K562 (cell line): ENCODE measurements around the gene ELMO1. TPM values are rescaled to one million over a fixed set of nuclear protein-coding genes. Genes with fewer than 3 reads are reported as not detected.

ENCODE experiments used
- ATAC-seq: fragments of 200-7000 bp; cut with Tn5 transposase; 3 replicates; pipeline ENCODE4 v1.9.1; 2020; ENCODE audit warnings: moderate library complexity
- BruUV-seq: library from RNA; stranded (reverse); fragments of 400-500 nt; replicated peaks from 2 replicates; lab custom pipeline; 2021; lab: Mats Ljungman, UMichigan
- CTCF ChIA-PET: fragments of 300-600 bp; formaldehyde crosslinking; extraction: SDS; loops from one replicate; lab custom pipeline; 2021; ENCODE audit warnings: low intra/inter-chr PET ratio; lab: Yijun Ruan, JAX
- POLR2A ChIA-PET: fragments of 300-600, 350-650 bp; sonication (Branson Sonifier 250); formaldehyde crosslinking; extraction: SDS; loops from one replicate; lab custom pipeline; 2021; ENCODE audit warnings: antibody characterized with exemption, inconsistent platforms; lab: Yijun Ruan, JAX
- DNase-seq, 4 experiments: peaks; one replicate each; pipeline versions ENCODE4 v3.0.0 to v3.0.0-alpha.2; 2011 to 2018; ENCODE audit warnings: low spot score in 3 of 4, mixed read lengths in 3 of 4; ENCODE audit errors: extremely low read depth in 1 of 4
- FAIRE-seq: peaks from 2 replicates; lab custom pipeline; 2011; peaks lifted over from hg19 to GRCh38; lab: Jason Lieb, UNC
- H2AFZ ChIP-seq: 2 replicates; pipeline ENCODE4 v1.6.0; 2011; ENCODE audit warnings: low read depth, low read length, control low read depth, inconsistent platforms
- H3K27ac ChIP-seq: fragments of 200-600 bp; 3 replicates; pipeline ENCODE4 v1.8.0; 2011; ENCODE audit warnings: low read depth, mild to moderate bottlenecking, control low read depth, inconsistent platforms, low read length, moderate library complexity, mixed read lengths; ENCODE audit errors: extremely low read depth
- H3K27me3 ChIP-seq, 2 experiments: fragments of 300-600 bp in 1 of 2; 2 replicates in 1 of 2; 3 replicates in 1 of 2; pipeline versions ENCODE4 v1.6.0 to v1.8.0; 2011; ENCODE audit warnings: inconsistent platforms in 2 of 2, low read length in 2 of 2, mild to moderate bottlenecking in 1 of 2, mixed read lengths in 1 of 2, moderate library complexity in 1 of 2; ENCODE audit not compliant: control insufficient read depth in 2 of 2, insufficient read depth in 2 of 2
- H3K36me3 ChIP-seq: fragments of 300-600 bp; 3 replicates; pipeline ENCODE4 v1.8.0; 2011; ENCODE audit warnings: mild to moderate bottlenecking, low read length, inconsistent platforms; ENCODE audit not compliant: control insufficient read depth, insufficient read depth
- H3K4me1 ChIP-seq, 2 experiments: fragments of 200-600 bp in 1 of 2; replicated peaks in 1 of 2; 2 replicates in 1 of 2; 3 replicates in 1 of 2; pipeline versions ENCODE4 v1.5.1 to v1.8.0; 2011; ENCODE audit warnings: inconsistent platforms in 2 of 2, low read length in 2 of 2, mild to moderate bottlenecking in 1 of 2, mixed read lengths in 1 of 2, moderate library complexity in 1 of 2; ENCODE audit not compliant: control insufficient read depth in 2 of 2, insufficient read depth in 2 of 2
- H3K4me2 ChIP-seq: 2 replicates; pipeline ENCODE4 v1.6.1; 2011; ENCODE audit warnings: low read length, control low read depth, inconsistent platforms, mixed read lengths; ENCODE audit not compliant: insufficient read depth
- H3K4me3 ChIP-seq: fragments of 200-600 bp; sonication (generic), shearing (Covaris generic); 2 replicates; pipeline ENCODE4 v1.5.1; 2016; ENCODE audit warnings: control low read depth, inconsistent platforms
- H3K79me2 ChIP-seq: fragments of 200-600 bp; 3 replicates; pipeline ENCODE4 v1.8.0; 2011; ENCODE audit warnings: low read length, inconsistent platforms; ENCODE audit not compliant: control insufficient read depth, insufficient read depth
- H3K9ac ChIP-seq, 2 experiments: 2 replicates each; pipeline versions ENCODE4 v1.6.0 to v1.6.1; 2011; ENCODE audit warnings: low read depth in 2 of 2, low read length in 2 of 2, control low read depth in 1 of 2, inconsistent platforms in 1 of 2, mild to moderate bottlenecking in 1 of 2, mixed read lengths in 1 of 2; ENCODE audit not compliant: insufficient read depth in 1 of 2
- H3K9me1 ChIP-seq: one replicate; pipeline ENCODE4 v1.6.0; 2011; ENCODE audit warnings: inconsistent platforms, mild to moderate bottlenecking, low read length, moderate library complexity; ENCODE audit not compliant: control insufficient read depth, insufficient read depth
- H3K9me3 ChIP-seq: replicated peaks from 2 replicates; pipeline ENCODE4 v1.5.1; 2011; ENCODE audit warnings: low read depth, low read length, inconsistent platforms; ENCODE audit not compliant: control insufficient read depth, insufficient read depth
- H4K20me1 ChIP-seq: replicated peaks from 2 replicates; pipeline ENCODE4 v1.6.1; 2011; ENCODE audit warnings: low read length, inconsistent platforms, mixed read lengths; ENCODE audit not compliant: control insufficient read depth, insufficient read depth
- ARHGAP35 ChIP-seq: fragments of 450-650 bp; IDR thresholded peaks from 2 replicates; pipeline ENCODE4 v1.6.1; 2018; ENCODE audit not compliant: partially characterized antibody
- CTCFL ChIP-seq: IDR thresholded peaks from 2 replicates; pipeline ENCODE4 v1.6.1; 2011; ENCODE audit warnings: borderline replicate concordance, low read depth, mild to moderate bottlenecking, moderate library complexity, low read length; ENCODE audit not compliant: insufficient read depth, poor library complexity, severe bottlenecking
- E2F3 ChIP-seq: fragments of 250-450 bp; sonication (Bioruptor Pico); IDR thresholded peaks from 2 replicates; pipeline ENCODE4 v1.4.0; 2020; ENCODE audit warnings: mild to moderate bottlenecking
- ELF1 ChIP-seq: fragments of 200-800 bp; sonication (Bioruptor generic); IDR thresholded peaks from 2 replicates; pipeline ENCODE4 v1.6.1; 2016; ENCODE audit warnings: missing genetic modification characterization, missing compliant biosample characterization
- HMG20B ChIP-seq: fragments of 250-450 bp; sonication (Bioruptor Pico); IDR thresholded peaks from 2 replicates; pipeline ENCODE4 v1.5.0; 2021; ENCODE audit warnings: mild to moderate bottlenecking
- MYBL2 ChIP-seq, 2 experiments: fragments of 450-650 bp in 1 of 2; sonication (generic) in 1 of 2; formaldehyde crosslinking in 1 of 2; IDR thresholded peaks; 2 replicates each; pipeline versions ENCODE4 v1.6.1 to v1.8.1; 2017 to 2022; ENCODE audit warnings: borderline replicate concordance in 1 of 2, inconsistent platforms in 1 of 2, low read depth in 1 of 2, mild to moderate bottlenecking in 1 of 2, missing genetic modification reagents in 1 of 2, moderate library complexity in 1 of 2
- PTRF ChIP-seq: fragments of 450-650 bp; IDR thresholded peaks from 2 replicates; pipeline ENCODE4 v1.6.1; 2016; ENCODE audit warnings: mild to moderate bottlenecking, missing genetic modification characterization, missing compliant biosample characterization
- PTTG1 ChIP-seq: fragments of 450-650 bp; IDR thresholded peaks from 2 replicates; pipeline ENCODE4 v1.6.1; 2016; ENCODE audit warnings: low read depth, mild to moderate bottlenecking, missing genetic modification characterization, missing compliant biosample characterization
- ZNF165 ChIP-seq: fragments of 250-450 bp; sonication (Bioruptor Pico); IDR thresholded peaks from 2 replicates; pipeline ENCODE4 v1.4.0; 2020; ENCODE audit warnings: borderline replicate concordance
- WGBS: fragments of 100-300 bp; shearing (Covaris generic); methylation state at CpG from one replicate; pipeline ENCODE4 v1.1.6; 2016; ENCODE audit warnings: low coverage, mixed read lengths; ENCODE audit not compliant: insufficient coverage; ENCODE audit errors: missing lambda C conversion rate; 5-methylcytosine and 5-hydroxymethylcytosine counted together
- in situ Hi-C: fragments of 300-500 bp; cut with MboI; formaldehyde crosslinking; loops from 4 replicates; pipeline ENCODE4 v1.15.0; 2018; ENCODE audit warnings: inconsistent platforms, mixed read lengths
- intact Hi-C: fragments of 100-400 bp; cut with micrococcal nuclease; formaldehyde crosslinking; loops from 2 replicates; pipeline ENCODE4 v1.14.2; 2022
- polyA plus RNA-seq, 8 experiments: library from polyadenylated mRNA; depleted of rRNA in 4 of 8; stranded (reverse) in 5 of 8; unstranded in 3 of 8; fragments of >200 nt; fragmentation: Nextera tagmentation in 2 of 8; fragmentation: Illumina TruSeq in 1 of 8; extraction: Ambion mirVana in 2 of 8; extraction: Trizol in 1 of 8; gene quantifications; 2 replicates each; pipeline versions ENCODE4 v1.2.1 to v1.2.3, GENCODE V29; 2011 to 2014; ENCODE audit warnings: inconsistent platforms in 1 of 8, missing spikeins in 1 of 8
- total RNA-seq, 7 experiments: library from RNA; depleted of rRNA in 6 of 7; stranded (reverse); fragments of >200 nt in 6 of 7; fragmentation: Illumina TruSeq in 2 of 7; extraction: Trizol in 2 of 7; gene quantifications; 2 replicates each; pipeline versions ENCODE4 v1.2.1 to v1.2.3, GENCODE V29; 2011 to 2021; ENCODE audit warnings: low replicate concordance in 1 of 7
- TF ChIP-seq, protein P1 (sequence below): fragments of 450-650 bp; IDR thresholded peaks from 2 replicates; pipeline ENCODE4 v1.6.1; 2016; ENCODE audit warnings: low read depth, mild to moderate bottlenecking, moderate library complexity
- TF ChIP-seq, protein P2 (sequence below): fragments of 250-450 bp; sonication (Bioruptor Pico); IDR thresholded peaks from 2 replicates; pipeline ENCODE4 v1.4.0; 2020; ENCODE audit warnings: mild to moderate bottlenecking

The ELMO1 gene
- total and polyA plus RNA-seq, 9 of the 15 experiments (the other 6 are each of a cell fraction or from before 2014, with no cell fraction given), result 0.36 to 7.2 (median 3.6) TPM

DNA sequence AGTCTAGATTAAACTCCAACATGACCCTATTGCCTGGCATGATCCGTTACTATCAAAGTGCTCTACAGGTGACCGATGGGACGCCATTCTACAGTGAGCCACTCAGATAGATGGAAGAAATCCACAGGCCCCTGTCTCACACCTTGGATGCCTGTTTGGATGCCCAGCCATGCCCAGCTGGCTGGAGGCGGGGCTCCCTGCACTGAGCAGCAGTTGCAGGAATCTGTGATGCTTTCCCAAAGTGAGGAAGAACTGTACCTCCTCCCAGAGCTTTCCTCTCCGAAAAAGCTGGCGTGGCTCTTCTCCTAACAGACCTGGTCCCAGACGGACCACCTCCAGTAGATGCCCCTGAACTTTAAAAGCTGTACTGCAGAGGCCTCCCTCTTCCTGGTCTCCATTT, 253.3 kb downstream of the ELMO1 start:
- no peak for ATAC-seq
- H3K27ac ChIP-seq, result no peak overlapping the region
- H3K4me1 ChIP-seq, result no peaks in the 10 kb centered on the region; a peak in 1 of 5 replicates
- ChIA-PET POLR2A (no interaction called here), CTCF (no interaction called here)
- no peak for TF ChIP-seq E2F3 (CRISPR knock-in tag)
- TF ChIP-seq HMG20B (CRISPR knock-in tag), result no peak
- no peak for TF ChIP-seq MYBL2 (IDR thresholded peaks at IDR 0.05; ENCODE audit: low read depth)
- no peak for TF ChIP-seq MYBL2 (CRISPR knock-in tag; IDR thresholded peaks at IDR 0.05; ENCODE audit: borderline replicate concordance)
- H3K9me1 ChIP-seq, result no peaks in the 10 kb centered on the region
- H3K4me3 ChIP-seq, result no peak overlapping the region
- no peaks in the 10 kb centered on the region for H3K9me3 ChIP-seq
- no peaks in the 10 kb centered on the region for H3K79me2 ChIP-seq
- no peak for FAIRE-seq
- 0 out of 2 replicates have a peak, but pooled peaks cover 5% of the 10 kb centered on the region for H4K20me1 ChIP-seq
- H3K27me3 ChIP-seq, result peaks cover 6 to 16% of the 10 kb centered on the region in 2 experiments
- BruUV-seq, result no TSS peak
- DNase-seq, result no peak
- no peak overlapping the region for H2AFZ ChIP-seq
- H3K9ac ChIP-seq, result no peak overlapping the region
- no peaks in the 10 kb centered on the region for H3K36me3 ChIP-seq
- WGBS, result 17% methylated on average over 7 of the region's 7 CpGs
- no peak overlapping the region for H3K4me2 ChIP-seq
- in situ Hi-C loops (no loop called here), intact Hi-C loops (loop anchor here (5.0 kb wide), 3 partner anchors 98 to 708 kb away; no protein-coding TSS in a partner anchor)

- Histone ChIP-seq H4K20me1 (0 out of 2 replicates have a peak, but pooled peaks cover 5% of the 10 kb centered on the region), H3K27ac (no peak overlapping the region), H3K9me3 (no peaks in the 10 kb centered on the region), H3K4me1 (no peaks in the 10 kb centered on the region; a peak in 1 of 5 replicates), H3K4me3 (no peak overlapping the region), H3K9me1 (no peaks in the 10 kb centered on the region), H3K27me3 (peaks cover 6 to 16% of the 10 kb centered on the region in 2 experiments), H3K9ac (no peak overlapping the region), H2AFZ (no peak overlapping the region), H3K79me2 (no peaks in the 10 kb centered on the region), H3K4me2 (no peak overlapping the region), H3K36me3 (no peaks in the 10 kb centered on the region)
- ATAC-seq, result no peak
- POLR2A ChIA-PET, result no interaction called here
- no peak for FAIRE-seq
- 6% methylated on average over 4 of the region's 4 CpGs for WGBS
- DNase-seq, result no peak
- CTCF ChIA-PET, result no interaction called here
- in situ Hi-C loops, result no loop called here
- intact Hi-C loops, result loop anchor here (5.0 kb wide), 3 partner anchors 98 to 708 kb away; no protein-coding TSS in a partner anchor
- BruUV-seq, result no TSS peak
- TF ChIP-seq, protein P1, sequence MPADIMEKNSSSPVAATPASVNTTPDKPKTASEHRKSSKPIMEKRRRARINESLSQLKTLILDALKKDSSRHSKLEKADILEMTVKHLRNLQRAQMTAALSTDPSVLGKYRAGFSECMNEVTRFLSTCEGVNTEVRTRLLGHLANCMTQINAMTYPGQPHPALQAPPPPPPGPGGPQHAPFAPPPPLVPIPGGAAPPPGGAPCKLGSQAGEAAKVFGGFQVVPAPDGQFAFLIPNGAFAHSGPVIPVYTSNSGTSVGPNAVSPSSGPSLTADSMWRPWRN, result no peak
- no peak for TF ChIP-seq ARHGAP35
- no peak for TF ChIP-seq CTCFL
- TF ChIP-seq, protein P2, sequence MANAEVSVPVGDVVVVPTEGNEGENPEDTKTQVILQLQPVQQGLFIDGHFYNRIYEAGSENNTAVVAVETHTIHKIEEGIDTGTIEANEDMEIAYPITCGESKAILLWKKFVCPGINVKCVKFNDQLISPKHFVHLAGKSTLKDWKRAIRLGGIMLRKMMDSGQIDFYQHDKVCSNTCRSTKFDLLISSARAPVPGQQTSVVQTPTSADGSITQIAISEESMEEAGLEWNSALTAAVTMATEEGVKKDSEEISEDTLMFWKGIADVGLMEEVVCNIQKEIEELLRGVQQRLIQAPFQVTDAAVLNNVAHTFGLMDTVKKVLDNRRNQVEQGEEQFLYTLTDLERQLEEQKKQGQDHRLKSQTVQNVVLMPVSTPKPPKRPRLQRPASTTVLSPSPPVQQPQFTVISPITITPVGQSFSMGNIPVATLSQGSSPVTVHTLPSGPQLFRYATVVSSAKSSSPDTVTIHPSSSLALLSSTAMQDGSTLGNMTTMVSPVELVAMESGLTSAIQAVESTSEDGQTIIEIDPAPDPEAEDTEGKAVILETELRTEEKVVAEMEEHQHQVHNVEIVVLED (CRISPR knock-in tag), result no peak
- no peak for TF ChIP-seq ELF1 (tag)
- no peak for TF ChIP-seq ZNF165 (CRISPR knock-in tag)
- no peak for TF ChIP-seq PTTG1 (tag)
- TF ChIP-seq PTRF (tag), result no peak
Measured at GRCh38 chr7:37194943-37195342, 253.7 kb downstream of the ELMO1 start.
